Neuronal stem cell (in vitro differentiated cells): ENCODE data around the gene GLT1D1.
"Not testable (repeated sequence)": the region's sequence is repeated elsewhere in the genome, so short reads cannot be mapped to it uniquely, and the experiment has no call there.

ENCODE experiments used
- DNase-seq: peaks from one replicate; pipeline ENCODE4 v3.0.0-alpha.2; 2013; ENCODE audit warnings: low spot score
- H2AFZ ChIP-seq: one replicate; pipeline ENCODE4 v1.6.1; 2013; ENCODE audit warnings: mild to moderate bottlenecking, low read length, inconsistent platforms
- H2AK5ac ChIP-seq: 2 replicates; pipeline ENCODE4 v1.6.1; 2013; ENCODE audit warnings: low read depth, mild to moderate bottlenecking, inconsistent platforms, low read length, moderate library complexity, mixed read lengths
- H2BK120ac ChIP-seq: 2 replicates; pipeline ENCODE4 v1.6.1; 2013; ENCODE audit warnings: low read depth, mild to moderate bottlenecking, inconsistent platforms, low read length, moderate library complexity, mixed read lengths
- H2BK12ac ChIP-seq: one replicate; pipeline ENCODE4 v1.6.1; 2013; ENCODE audit warnings: low read length, inconsistent platforms
- H2BK15ac ChIP-seq: 2 replicates; pipeline ENCODE4 v1.6.1; 2013; ENCODE audit warnings: mild to moderate bottlenecking, low read length, inconsistent platforms, mixed read lengths
- H2BK5ac ChIP-seq: one replicate; pipeline ENCODE4 v1.6.1; 2013; ENCODE audit warnings: inconsistent platforms, mild to moderate bottlenecking, low read length, moderate library complexity
- H3K14ac ChIP-seq: one replicate; pipeline ENCODE4 v1.6.1; 2013; ENCODE audit warnings: low read length, inconsistent platforms
- H3K18ac ChIP-seq: 2 replicates; pipeline ENCODE4 v1.6.1; 2013; ENCODE audit warnings: low read length, inconsistent platforms
- H3K23ac ChIP-seq: 2 replicates; pipeline ENCODE4 v1.6.1; 2013; ENCODE audit warnings: low read depth, mild to moderate bottlenecking, mixed read lengths, low read length, inconsistent platforms; ENCODE audit not compliant: poor library complexity
- H3K27ac ChIP-seq: replicated peaks from 3 replicates; pipeline ENCODE4 v1.5.1; 2013; ENCODE audit warnings: low read length, inconsistent platforms
- H3K27me3 ChIP-seq, 3 experiments: 2 replicates each; pipeline ENCODE4 v1.6.1; 2013; ENCODE audit warnings: low read length in 3 of 3, mild to moderate bottlenecking in 2 of 3, inconsistent platforms in 1 of 3, low read depth in 1 of 3, mixed read lengths in 1 of 3, moderate library complexity in 1 of 3; ENCODE audit not compliant: control insufficient read depth in 3 of 3, insufficient read depth in 3 of 3
- H3K36me3 ChIP-seq, 2 donors: replicated peaks in 1 of 2; 2 replicates each; pipeline ENCODE4 v1.6.1; 2013; ENCODE audit warnings: low read length in 2 of 2; ENCODE audit not compliant: control insufficient read depth in 2 of 2, insufficient read depth in 2 of 2
- H3K4ac ChIP-seq: 2 replicates; pipeline ENCODE4 v1.6.1; 2013; ENCODE audit warnings: inconsistent platforms, mild to moderate bottlenecking, low read length, moderate library complexity
- H3K4me1 ChIP-seq, 2 donors: 1 replicate in 1 of 2; 2 replicates in 1 of 2; pipeline ENCODE4 v1.6.1; 2013; ENCODE audit warnings: low read length in 2 of 2, low read depth in 1 of 2; ENCODE audit not compliant: control insufficient read depth in 2 of 2, insufficient read depth in 1 of 2
- H3K4me2 ChIP-seq: one replicate; pipeline ENCODE4 v1.6.1; 2013; ENCODE audit warnings: mild to moderate bottlenecking, low read length, inconsistent platforms; ENCODE audit not compliant: insufficient read depth, poor library complexity, severe bottlenecking
- H3K4me3 ChIP-seq, 2 donors: 2 replicates each; pipeline ENCODE4 v1.5.1; 2013; ENCODE audit warnings: low read length in 2 of 2, mild to moderate bottlenecking in 2 of 2, inconsistent platforms in 1 of 2, moderate library complexity in 1 of 2
- H3K79me1 ChIP-seq: one replicate; pipeline ENCODE4 v1.6.1; 2013; ENCODE audit warnings: low read depth, mild to moderate bottlenecking, inconsistent platforms, low read length, moderate library complexity
- H3K9ac ChIP-seq: one replicate; pipeline ENCODE4 v1.6.1; 2013; ENCODE audit warnings: mild to moderate bottlenecking, low read depth, low read length, inconsistent platforms; ENCODE audit not compliant: poor library complexity
- H3K9me3 ChIP-seq, 2 donors: replicated peaks in 1 of 2; 2 replicates each; pipeline versions ENCODE3 to v1.6.1; 2013; ENCODE audit warnings: low read length in 2 of 2, mild to moderate bottlenecking in 2 of 2, inconsistent platforms in 1 of 2, low read depth in 1 of 2, mixed read lengths in 1 of 2, moderate library complexity in 1 of 2; ENCODE audit not compliant: control insufficient read depth in 2 of 2, insufficient read depth in 1 of 2
- H4K8ac ChIP-seq: one replicate; pipeline ENCODE4 v1.6.1; 2013; ENCODE audit warnings: low read depth, mild to moderate bottlenecking, inconsistent platforms, low read length, moderate library complexity
- H4K91ac ChIP-seq: one replicate; pipeline ENCODE4 v1.6.1; 2013; ENCODE audit warnings: low read length, low read depth, mild to moderate bottlenecking, inconsistent platforms; ENCODE audit not compliant: poor library complexity
- WGBS, 2 donors: extraction: QIAGEN DNeasy Blood & Tissue Kit; methylation state at CpG; one replicate each; pipeline ENCODE4 v1.1.7; 2013; ENCODE audit warnings: missing lambda C conversion rate in 2 of 2, mixed read lengths in 1 of 2; ENCODE audit not compliant: insufficient read length in 2 of 2, insufficient replicate concordance in 1 of 2; ENCODE audit errors: extremely low coverage in 2 of 2; 5-methylcytosine and 5-hydroxymethylcytosine counted together

GLT1D1 gene

GRCh38 chr12:128843538-128843937, 9.7 kb upstream of the GLT1D1 start:
- no peak for DNase-seq
- H3K4me1 ChIP-seq: no peaks in the 10 kb centered on the region
- no peaks in the 10 kb centered on the region for H3K36me3 ChIP-seq
- H2AK5ac ChIP-seq: no peak overlapping the region
- no peak overlapping the region for H3K18ac ChIP-seq
- H3K79me1 ChIP-seq: no peaks in the 10 kb centered on the region
- peaks cover 0 to 3% of the 10 kb centered on the region in 2 donors for H3K9me3 ChIP-seq
- no peak overlapping the region for H4K8ac ChIP-seq
- H3K4me2 ChIP-seq: no peak overlapping the region
- no peak overlapping the region for H2BK120ac ChIP-seq
- no peak overlapping the region for H2AFZ ChIP-seq
- H3K4ac ChIP-seq: no peak overlapping the region
- no peak overlapping the region for H2BK5ac ChIP-seq
- H3K4me3 ChIP-seq: no peak overlapping the region
- no peak overlapping the region for H2BK15ac ChIP-seq
- no peak overlapping the region for H2BK12ac ChIP-seq
- H3K27ac ChIP-seq: no peak overlapping the region
- no CpG with 5 or more reads among the region's 4 CpGs for WGBS, 2 donors
- H4K91ac ChIP-seq: no peak overlapping the region
- H3K27me3 ChIP-seq: no peaks in the 10 kb centered on the region
- no peak overlapping the region for H3K14ac ChIP-seq
- H3K9ac ChIP-seq: no peak overlapping the region
- H3K23ac ChIP-seq: no peak overlapping the region

DNA sequence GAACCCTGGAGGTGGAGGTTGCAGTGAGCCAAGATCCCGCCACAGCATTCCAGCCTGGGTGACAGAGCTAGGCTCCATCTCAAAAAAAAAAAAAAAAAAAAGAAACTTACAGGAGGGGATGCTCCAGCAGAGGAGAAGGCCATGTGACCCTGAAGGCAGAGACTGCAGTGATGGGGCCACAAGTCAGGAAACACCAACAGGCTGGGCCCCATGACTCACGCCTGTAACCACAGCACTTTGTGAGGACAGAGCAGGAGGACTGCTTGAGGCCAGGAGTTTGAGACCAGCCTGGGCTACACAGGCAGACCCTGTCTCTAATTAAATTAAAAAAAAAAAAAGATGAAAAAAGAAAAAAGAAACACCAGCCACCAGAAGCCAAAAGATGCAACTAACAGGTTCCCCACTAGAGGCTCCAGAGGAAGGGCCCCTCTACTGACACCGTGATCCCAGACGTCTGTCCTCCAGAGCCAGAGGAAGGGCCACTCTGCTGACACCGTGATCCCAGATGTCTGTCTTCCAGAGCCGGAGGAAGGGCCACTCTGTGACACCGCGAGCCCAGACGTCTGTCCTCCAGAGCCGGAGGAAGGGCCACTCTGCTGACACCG, 9.1 kb upstream of the GLT1D1 start:
- Histone ChIP-seq H3K36me3 (no peaks in the 10 kb centered on the region), H4K8ac (no peak overlapping the region), H2BK12ac (no peak overlapping the region), H4K91ac (no peak overlapping the region), H3K23ac (no peak overlapping the region), H3K9ac (no peak overlapping the region), H3K27ac (no peak overlapping the region), H3K14ac (no peak overlapping the region), H2BK120ac (no peak overlapping the region), H3K27me3 (no peaks in the 10 kb centered on the region), H3K4me3 (no peak overlapping the region), H3K18ac (no peak overlapping the region), H2BK5ac (no peak overlapping the region), H3K79me1 (no peaks in the 10 kb centered on the region), H3K4me2 (no peak overlapping the region), H2AFZ (no peak overlapping the region), H3K9me3 (peaks cover 0 to 3% of the 10 kb centered on the region in 2 donors), H3K4ac (no peak overlapping the region), H2BK15ac (no peak overlapping the region), H2AK5ac (no peak overlapping the region), H3K4me1 (no peaks in the 10 kb centered on the region)
- no peak for DNase-seq
- no CpG with 5 or more reads among the region's 11 CpGs for WGBS, 2 donors

DNA sequence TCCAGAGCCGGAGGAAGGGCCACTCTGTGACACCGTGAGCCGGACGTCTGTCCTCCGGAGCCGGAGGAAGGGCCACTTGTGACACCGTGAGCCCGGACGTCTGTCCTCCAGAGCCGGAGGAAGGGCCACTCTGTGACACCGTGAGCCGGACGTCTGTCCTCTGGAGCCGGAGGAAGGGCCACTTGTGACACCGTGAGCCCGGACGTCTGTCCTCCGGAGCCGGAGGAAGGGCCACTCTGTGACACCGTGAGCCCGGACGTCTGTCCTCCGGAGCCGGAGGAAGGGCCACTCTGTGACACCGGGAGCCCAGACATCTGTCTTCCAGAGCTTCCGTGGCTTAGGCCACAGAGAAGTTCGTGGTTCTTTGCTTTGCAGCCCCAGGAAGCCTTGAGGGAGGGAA, 6.6 kb upstream of the GLT1D1 start:
- not testable (repeated sequence) for H3K4me1 ChIP-seq, H3K14ac ChIP-seq, H2BK5ac ChIP-seq, H3K18ac ChIP-seq, H3K79me1 ChIP-seq, DNase-seq, H2BK120ac ChIP-seq, H2AK5ac ChIP-seq, H2BK12ac ChIP-seq, H4K8ac ChIP-seq, H2BK15ac ChIP-seq, H2AFZ ChIP-seq, H3K9ac ChIP-seq, H3K36me3 ChIP-seq, H3K9me3 ChIP-seq, H3K4ac ChIP-seq, H3K23ac ChIP-seq, H3K27ac ChIP-seq, H3K4me3 ChIP-seq, H3K27me3 ChIP-seq, H3K4me2 ChIP-seq, H4K91ac ChIP-seq
- no CpG with 5 or more reads among the region's 27 CpGs for WGBS, 2 donors

- no peak overlapping the region for H2BK12ac ChIP-seq
- H3K23ac ChIP-seq: no peak overlapping the region
- H3K14ac ChIP-seq: no peak overlapping the region
- DNase-seq: no peak
- H3K4me1 ChIP-seq: no peaks in the 10 kb centered on the region
- no peaks in the 10 kb centered on the region for H3K36me3 ChIP-seq
- H3K18ac ChIP-seq: no peak overlapping the region
- no peak overlapping the region for H2AK5ac ChIP-seq
- no peak overlapping the region for H2BK120ac ChIP-seq
- WGBS, 2 donors: no CpG with 5 or more reads among the region's 14 CpGs
- peaks cover 0 to 12% (median 7%) of the 10 kb centered on the region in 3 experiments for H3K27me3 ChIP-seq
- no peak overlapping the region for H4K91ac ChIP-seq
- no peaks in the 10 kb centered on the region for H3K9me3 ChIP-seq
- H4K8ac ChIP-seq: no peak overlapping the region
- H3K4ac ChIP-seq: no peak overlapping the region
- no peak overlapping the region for H2BK5ac ChIP-seq
- H2BK15ac ChIP-seq: no peak overlapping the region
- no peak overlapping the region for H3K4me2 ChIP-seq
- H3K9ac ChIP-seq: no peak overlapping the region
- no peak overlapping the region for H3K27ac ChIP-seq
- H3K4me3 ChIP-seq: no peak overlapping the region
- H2AFZ ChIP-seq: no peak overlapping the region
- H3K79me1 ChIP-seq: no peaks in the 10 kb centered on the region
Observed at GRCh38 chr12:128848371-128848770, 4.9 kb upstream of the GLT1D1 start.
